ENCODE results near the gene SLC35D2.
"Not testable (repeated sequence)": the region's sequence is repeated elsewhere in the genome, so short reads cannot be mapped to it uniquely, and the experiment has no call there.

SLC35D2 gene

DNA sequence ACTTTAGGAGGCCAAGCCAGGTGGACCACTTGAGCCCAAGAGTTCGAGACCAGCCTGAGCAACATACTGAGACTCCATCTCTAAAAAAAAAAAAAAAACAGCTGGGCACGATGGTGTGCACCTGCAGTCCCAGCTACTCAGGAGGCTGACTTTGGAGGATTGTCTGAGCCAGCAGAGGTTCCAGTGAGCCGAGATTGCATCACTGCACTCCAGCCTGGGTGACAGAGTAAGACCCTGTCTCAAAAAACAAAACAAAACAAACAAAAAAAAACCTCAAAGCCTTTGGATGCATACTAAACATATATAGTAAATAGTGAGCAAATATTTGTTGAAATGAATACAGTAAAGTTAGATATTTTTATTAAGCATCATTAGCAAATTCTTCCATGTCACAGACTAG lies 5.3 kb downstream of the SLC35D2 start:
- H3K27ac ChIP-seq (ENCODE audit: low read length) = no peak overlapping the region
- H3K4me3 ChIP-seq (ENCODE audit: low read depth in 1 of 2, low read length in 2 of 2) = no peak overlapping the region
- peaks cover 6 to 14% of the 10 kb centered on the region in 2 donors for H3K4me1 ChIP-seq (ENCODE audit: control insufficient read depth in 1 of 2, insufficient read depth in 2 of 2, low read length in 2 of 2)
- H3K27me3 ChIP-seq (ENCODE audit: low read depth, low read length) = no peaks in the 10 kb centered on the region
- H3K9me3 ChIP-seq (ENCODE audit: control insufficient read depth in 1 of 2, low read length in 2 of 2) = no peaks in the 10 kb centered on the region
- H3K36me3 ChIP-seq (ENCODE audit: control insufficient read depth in 1 of 2, insufficient read depth in 2 of 2, low read length in 2 of 2) = peaks cover 0 to 5% of the 10 kb centered on the region in 2 donors

DNA sequence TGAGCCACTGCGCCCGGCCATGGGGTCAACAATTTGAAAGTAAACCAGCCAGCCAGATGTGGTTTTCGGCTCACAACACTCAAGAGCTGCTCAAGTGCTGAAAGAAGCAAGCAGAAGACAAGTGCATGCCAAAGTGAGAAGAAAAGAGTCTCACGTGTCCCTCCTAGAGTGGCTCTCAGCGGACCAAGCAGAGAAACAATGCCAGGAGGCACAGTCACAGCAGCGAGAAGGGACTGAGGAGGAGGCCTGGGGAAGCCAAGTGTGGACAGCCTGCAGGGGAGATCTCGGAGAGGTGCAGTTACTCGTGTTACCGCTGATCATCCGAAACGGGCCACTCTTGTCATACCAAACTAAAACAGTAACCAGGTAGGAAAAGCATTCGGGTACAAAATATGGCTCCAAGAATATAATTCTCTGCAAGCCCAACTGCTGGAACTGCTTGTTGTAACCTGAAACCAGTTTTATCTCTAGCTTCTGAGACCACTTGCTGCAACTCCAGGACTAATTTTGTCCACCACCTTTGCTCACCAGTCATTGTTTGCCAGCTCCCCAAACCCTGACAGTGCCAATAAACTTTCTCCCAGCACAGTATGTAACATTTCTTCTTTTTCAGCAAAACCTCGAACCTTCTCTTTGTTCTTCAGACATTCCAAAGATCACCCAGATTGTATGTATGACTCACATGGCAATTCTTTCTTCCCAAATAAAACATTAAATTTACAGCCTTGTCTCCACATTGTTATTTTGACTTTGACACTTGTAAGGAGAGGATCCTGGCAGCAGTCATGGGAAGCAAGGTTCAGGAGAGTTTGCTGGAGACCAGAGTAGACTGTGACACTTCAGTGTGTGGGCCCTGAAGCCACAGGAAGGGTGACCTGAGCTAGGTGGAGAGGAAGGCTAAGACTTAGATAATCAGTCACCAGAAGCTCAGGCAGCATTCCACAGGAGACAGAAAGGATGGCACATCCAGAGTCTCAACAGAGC lies 6.3 kb downstream of the SLC35D2 start:
- no peaks in the 10 kb centered on the region for H3K9me3 ChIP-seq (ENCODE audit: control insufficient read depth in 1 of 2, low read length in 2 of 2)
- no peaks in the 10 kb centered on the region for H3K27me3 ChIP-seq (ENCODE audit: low read depth, low read length)
- H3K4me3 ChIP-seq (ENCODE audit: low read depth in 1 of 2, low read length in 2 of 2) = no peak overlapping the region
- peaks cover 6 to 9% of the 10 kb centered on the region in 2 donors for H3K4me1 ChIP-seq (ENCODE audit: control insufficient read depth in 1 of 2, insufficient read depth in 2 of 2, low read length in 2 of 2)
- peaks cover 0 to 5% of the 10 kb centered on the region in 2 donors for H3K36me3 ChIP-seq (ENCODE audit: control insufficient read depth in 1 of 2, insufficient read depth in 2 of 2, low read length in 2 of 2)
- no peak overlapping the region for H3K27ac ChIP-seq (ENCODE audit: low read length)

DNA sequence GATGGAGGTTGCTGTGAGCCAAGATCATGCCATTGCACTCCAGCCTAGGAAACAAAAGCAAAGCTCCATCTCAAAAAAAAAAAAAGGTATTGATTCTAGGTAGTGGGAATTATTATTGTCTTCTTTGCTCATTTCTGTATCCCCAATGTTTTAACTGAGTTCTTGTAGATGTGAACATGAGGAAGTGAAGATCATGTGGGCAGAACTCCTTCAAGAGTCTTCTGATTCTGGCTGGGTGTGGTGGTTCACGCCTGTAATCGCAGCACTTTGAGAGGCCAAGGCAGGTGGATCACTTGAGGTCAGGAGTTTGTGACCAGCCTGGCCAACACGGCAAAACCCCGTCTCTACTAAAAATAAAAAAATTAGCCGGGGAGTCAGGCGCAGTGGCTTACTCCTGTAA lies 8.0 kb downstream of the SLC35D2 start:
- not testable (repeated sequence) for H3K4me1 ChIP-seq (ENCODE audit: control insufficient read depth in 1 of 2, insufficient read depth in 2 of 2, low read length in 2 of 2); H3K4me3 ChIP-seq (ENCODE audit: low read depth in 1 of 2, low read length in 2 of 2); H3K27me3 ChIP-seq (ENCODE audit: low read depth, low read length); H3K9me3 ChIP-seq (ENCODE audit: control insufficient read depth in 1 of 2, low read length in 2 of 2); H3K36me3 ChIP-seq (ENCODE audit: control insufficient read depth in 1 of 2, insufficient read depth in 2 of 2, low read length in 2 of 2); H3K27ac ChIP-seq (ENCODE audit: low read length)

DNA sequence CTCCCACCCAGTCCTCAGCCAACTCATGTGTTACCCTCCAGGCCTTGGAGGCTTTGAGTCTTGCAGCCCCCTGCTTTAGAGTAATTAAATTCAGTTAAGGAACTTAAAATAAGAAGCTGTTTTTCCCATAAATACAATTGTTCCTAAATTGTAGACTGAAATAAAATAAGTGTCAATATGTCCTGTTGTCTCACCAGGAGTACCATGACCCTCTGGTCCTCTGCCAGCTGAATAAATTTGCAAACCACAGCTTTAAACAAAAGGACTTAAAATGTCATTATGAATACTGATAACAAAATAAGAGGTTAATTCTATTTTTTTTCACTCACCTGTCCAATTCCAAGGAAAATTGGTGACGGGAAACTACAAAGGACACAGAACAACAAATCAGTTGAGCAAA lies 15.6 kb downstream of the SLC35D2 start:
- Histone ChIP-seq H3K4me1 (ENCODE audit: control insufficient read depth in 1 of 2, insufficient read depth in 2 of 2, low read length in 2 of 2) (no peaks in the 10 kb centered on the region), H3K27ac (ENCODE audit: low read length) (no peak overlapping the region), H3K27me3 (ENCODE audit: low read depth, low read length) (no peaks in the 10 kb centered on the region), H3K9me3 (ENCODE audit: control insufficient read depth in 1 of 2, low read length in 2 of 2) (no peaks in the 10 kb centered on the region), H3K36me3 (ENCODE audit: control insufficient read depth in 1 of 2, insufficient read depth in 2 of 2, low read length in 2 of 2) (peaks cover 0 to 5% of the 10 kb centered on the region in 2 donors), H3K4me3 (ENCODE audit: low read depth in 1 of 2, low read length in 2 of 2) (no peak overlapping the region)

- H3K36me3 ChIP-seq (ENCODE audit: control insufficient read depth in 1 of 2, insufficient read depth in 2 of 2, low read length in 2 of 2) = peaks cover 3 to 16% of the 10 kb centered on the region in 2 donors
- no peaks in the 10 kb centered on the region for H3K27me3 ChIP-seq (ENCODE audit: low read depth, low read length)
- no peak overlapping the region for H3K27ac ChIP-seq (ENCODE audit: low read length)
- no peaks in the 10 kb centered on the region for H3K4me1 ChIP-seq (ENCODE audit: control insufficient read depth in 1 of 2, insufficient read depth in 2 of 2, low read length in 2 of 2)
- no peak overlapping the region for H3K4me3 ChIP-seq (ENCODE audit: low read depth in 1 of 2, low read length in 2 of 2)
- no peaks in the 10 kb centered on the region for H3K9me3 ChIP-seq (ENCODE audit: control insufficient read depth in 1 of 2, low read length in 2 of 2)
Measured at GRCh38 chr9:96363175-96363967, 20.1 kb downstream of the SLC35D2 start.

GRCh38 chr9:96362119-96362518 lies 21.4 kb downstream of the SLC35D2 start:
- not testable (repeated sequence) for H3K27ac ChIP-seq (ENCODE audit: low read length); H3K4me3 ChIP-seq (ENCODE audit: low read depth in 1 of 2, low read length in 2 of 2); H3K27me3 ChIP-seq (ENCODE audit: low read depth, low read length); H3K9me3 ChIP-seq (ENCODE audit: control insufficient read depth in 1 of 2, low read length in 2 of 2); H3K4me1 ChIP-seq (ENCODE audit: control insufficient read depth in 1 of 2, insufficient read depth in 2 of 2, low read length in 2 of 2)
- peaks cover 3 to 16% of the 10 kb centered on the region in 2 donors for H3K36me3 ChIP-seq (ENCODE audit: control insufficient read depth in 1 of 2, insufficient read depth in 2 of 2, low read length in 2 of 2)

DNA sequence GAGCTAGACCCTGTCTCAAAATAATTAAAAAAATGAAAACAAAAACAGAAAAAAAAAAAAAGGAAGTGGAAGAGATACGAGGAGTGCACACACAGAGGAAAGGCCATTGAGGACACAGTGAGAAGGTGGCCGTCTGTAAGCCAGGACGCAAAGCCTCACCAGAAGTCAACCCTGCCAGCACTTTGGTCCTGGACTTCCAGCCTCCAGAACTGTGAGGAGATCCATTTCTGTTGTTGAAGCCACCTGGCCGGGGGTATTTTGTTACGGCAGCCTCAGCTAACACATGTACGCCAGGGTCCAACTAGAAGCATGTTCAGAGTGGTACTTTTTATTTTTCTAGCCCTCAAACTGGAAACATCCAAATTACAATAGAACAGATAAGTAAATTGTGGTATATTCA lies 21.8 kb downstream of the SLC35D2 start:
- Histone ChIP-seq H3K27me3 (ENCODE audit: low read depth, low read length) (no peaks in the 10 kb centered on the region), H3K36me3 (ENCODE audit: control insufficient read depth in 1 of 2, insufficient read depth in 2 of 2, low read length in 2 of 2) (peaks cover 3 to 17% of the 10 kb centered on the region in 2 donors), H3K4me3 (ENCODE audit: low read depth in 1 of 2, low read length in 2 of 2) (no peak overlapping the region), H3K9me3 (ENCODE audit: control insufficient read depth in 1 of 2, low read length in 2 of 2) (no peaks in the 10 kb centered on the region), H3K27ac (ENCODE audit: low read length) (no peak overlapping the region), H3K4me1 (ENCODE audit: control insufficient read depth in 1 of 2, insufficient read depth in 2 of 2, low read length in 2 of 2) (no peaks in the 10 kb centered on the region)

DNA sequence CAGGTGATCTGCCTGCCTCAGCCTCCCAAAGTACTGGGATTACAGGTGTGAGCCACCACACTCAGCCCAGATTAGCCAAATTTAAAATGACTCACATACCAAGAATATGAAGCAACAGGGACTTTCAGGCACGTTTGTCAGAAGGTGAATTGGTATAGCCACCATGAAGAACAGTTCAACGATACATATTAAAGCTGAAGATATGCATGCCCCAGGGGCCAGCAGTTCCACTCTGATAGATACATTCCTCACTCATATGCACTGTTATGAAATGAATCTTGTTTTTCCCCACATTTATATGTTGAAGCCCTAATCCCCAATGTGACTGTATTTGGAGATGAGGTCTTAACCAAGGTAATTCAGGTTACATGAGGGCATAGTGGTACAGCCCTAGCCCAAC lies 22.5 kb downstream of the SLC35D2 start:
- H3K4me1 ChIP-seq (ENCODE audit: control insufficient read depth in 1 of 2, insufficient read depth in 2 of 2, low read length in 2 of 2) = no peaks in the 10 kb centered on the region
- H3K4me3 ChIP-seq (ENCODE audit: low read depth in 1 of 2, low read length in 2 of 2) = no peak overlapping the region
- H3K9me3 ChIP-seq (ENCODE audit: control insufficient read depth in 1 of 2, low read length in 2 of 2) = no peaks in the 10 kb centered on the region
- H3K27ac ChIP-seq (ENCODE audit: low read length) = no peak overlapping the region
- H3K27me3 ChIP-seq (ENCODE audit: low read depth, low read length) = no peaks in the 10 kb centered on the region
- H3K36me3 ChIP-seq (ENCODE audit: control insufficient read depth in 1 of 2, insufficient read depth in 2 of 2, low read length in 2 of 2) = peaks cover 3 to 22% of the 10 kb centered on the region in 2 donors

DNA sequence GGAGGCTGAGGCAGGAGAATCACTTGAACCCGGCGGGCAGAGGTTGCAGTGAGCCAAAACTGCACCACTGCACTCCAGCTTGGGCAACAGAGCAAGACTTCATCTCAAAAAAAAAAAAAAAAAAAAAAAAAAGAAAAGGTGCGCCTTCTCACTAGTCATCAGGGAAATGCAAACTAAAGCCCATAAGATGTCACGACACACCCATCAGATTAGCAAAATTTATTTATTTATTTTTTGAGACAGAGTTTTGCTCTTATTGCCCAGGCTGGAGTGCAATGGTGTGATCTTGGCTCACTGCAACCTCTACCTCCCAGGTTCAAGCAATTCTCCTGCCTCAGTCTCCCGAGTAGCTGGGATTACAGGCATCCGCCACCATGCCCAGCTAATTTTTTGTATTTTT lies 23.0 kb downstream of the SLC35D2 start:
- H3K27ac ChIP-seq (ENCODE audit: low read length); H3K4me3 ChIP-seq (ENCODE audit: low read depth in 1 of 2, low read length in 2 of 2); H3K4me1 ChIP-seq (ENCODE audit: control insufficient read depth in 1 of 2, insufficient read depth in 2 of 2, low read length in 2 of 2); H3K27me3 ChIP-seq (ENCODE audit: low read depth, low read length); H3K9me3 ChIP-seq (ENCODE audit: control insufficient read depth in 1 of 2, low read length in 2 of 2): not testable (repeated sequence)
- H3K36me3 ChIP-seq (ENCODE audit: control insufficient read depth in 1 of 2, insufficient read depth in 2 of 2, low read length in 2 of 2) = peaks cover 3 to 24% of the 10 kb centered on the region in 2 donors

GRCh38 chr9:96350866-96351265 lies 32.6 kb downstream of the SLC35D2 start:
- Histone ChIP-seq H3K4me3 (ENCODE audit: low read depth in 1 of 2, low read length in 2 of 2) (no peak overlapping the region), H3K36me3 (ENCODE audit: control insufficient read depth in 1 of 2, insufficient read depth in 2 of 2, low read length in 2 of 2) (peaks cover 6 to 18% of the 10 kb centered on the region in 2 donors), H3K9me3 (ENCODE audit: control insufficient read depth in 1 of 2, low read length in 2 of 2) (peaks cover 0 to 3% of the 10 kb centered on the region in 2 donors), H3K4me1 (ENCODE audit: control insufficient read depth in 1 of 2, insufficient read depth in 2 of 2, low read length in 2 of 2) (peaks cover 0 to 9% of the 10 kb centered on the region in 2 donors), H3K27ac (ENCODE audit: low read length) (no peak overlapping the region), H3K27me3 (ENCODE audit: low read depth, low read length) (no peaks in the 10 kb centered on the region)

DNA sequence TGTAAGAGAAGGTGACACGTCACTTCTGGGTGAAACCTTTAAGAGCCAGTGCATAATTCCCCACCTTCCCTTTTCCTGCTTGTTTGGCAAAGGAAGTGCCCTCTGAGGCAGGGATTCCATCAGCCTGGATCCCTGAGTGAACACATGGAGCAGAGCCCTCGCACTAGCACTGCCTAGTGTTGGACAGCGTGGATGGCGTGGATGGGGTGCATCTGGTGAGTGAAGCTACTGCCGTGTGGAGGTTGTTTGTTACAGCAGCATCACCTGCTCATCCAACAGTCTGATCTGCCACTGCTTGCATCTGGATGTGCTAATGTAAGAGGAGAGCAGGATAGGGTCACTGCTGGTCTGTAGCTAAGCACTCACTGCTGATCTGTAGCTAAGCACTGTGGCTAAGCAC lies 35.2 kb downstream of the SLC35D2 start:
- H3K9me3 ChIP-seq (ENCODE audit: control insufficient read depth in 1 of 2, low read length in 2 of 2) = peaks cover 0 to 3% of the 10 kb centered on the region in 2 donors
- peaks cover 5 to 19% of the 10 kb centered on the region in 2 donors for H3K4me1 ChIP-seq (ENCODE audit: control insufficient read depth in 1 of 2, insufficient read depth in 2 of 2, low read length in 2 of 2)
- H3K27me3 ChIP-seq (ENCODE audit: low read depth, low read length) = no peaks in the 10 kb centered on the region
- H3K27ac ChIP-seq (ENCODE audit: low read length) = no peak overlapping the region
- H3K36me3 ChIP-seq (ENCODE audit: control insufficient read depth in 1 of 2, insufficient read depth in 2 of 2, low read length in 2 of 2) = peaks cover 8 to 17% of the 10 kb centered on the region in 2 donors
- H3K4me3 ChIP-seq (ENCODE audit: low read depth in 1 of 2, low read length in 2 of 2) = no peak overlapping the region

All from muscle layer of duodenum (tissue), 2 donors.